HepG2 (cell line): Measurements from ENCODE around the gene AKAP7. TPM values are rescaled to one million over a fixed set of nuclear protein-coding genes. Genes with fewer than 3 reads are reported as not detected.

Experiments
- ATAC-seq: fragments of 200-7000 bp; cut with Tn5 transposase; 3 replicates; pipeline ENCODE4 v1.9.1; 2020; ENCODE audit warnings: mild to moderate bottlenecking, moderate library complexity
- BruUV-seq: library from RNA; stranded (reverse); fragments of 400-500 nt; replicated peaks from 2 replicates; lab custom pipeline; 2021; lab: Mats Ljungman, UMichigan
- CTCF ChIA-PET: fragments of 300-600 bp; formaldehyde crosslinking; extraction: SDS; loops from one replicate; lab custom pipeline; 2021; ENCODE audit warnings: low total read pairs, inconsistent platforms, low intra/inter-chr PET ratio; lab: Yijun Ruan, JAX
- POLR2A ChIA-PET: fragments of 350-600 bp; sonication (Branson Sonifier 250); formaldehyde crosslinking; loops from one replicate; lab custom pipeline; 2020; ENCODE audit warnings: antibody characterized with exemption, inconsistent platforms; lab: Yijun Ruan, JAX
- DNase-seq: peaks from one replicate; pipeline ENCODE4 v3.0.0-alpha.2; 2015; ENCODE audit warnings: low spot score
- FAIRE-seq: peaks from 3 replicates; lab custom pipeline; 2011; peaks lifted over from hg19 to GRCh38; lab: Jason Lieb, UNC
- H2AFZ ChIP-seq: one replicate; pipeline ENCODE4 v1.6.1; 2011; ENCODE audit warnings: low read length, inconsistent platforms
- H3K27ac ChIP-seq: fragments of 300-600 bp; 3 replicates; pipeline ENCODE4 v1.8.0; 2011; ENCODE audit warnings: mixed run types, mild to moderate bottlenecking, mixed read lengths, low read length, inconsistent platforms; ENCODE audit not compliant: insufficient read depth; ENCODE audit errors: extremely low read length
- H3K27me3 ChIP-seq, 2 experiments: fragments of 200-600 bp in 1 of 2; 2 replicates in 1 of 2; 3 replicates in 1 of 2; pipeline versions ENCODE4 v1.6.0 to v1.8.0; 2011; ENCODE audit warnings: low read length in 2 of 2, mild to moderate bottlenecking in 2 of 2, moderate library complexity in 2 of 2, inconsistent platforms in 1 of 2; ENCODE audit not compliant: insufficient read depth in 2 of 2, control insufficient read depth in 1 of 2
- H3K36me3 ChIP-seq, 2 experiments: fragments of 200-600 bp in 1 of 2; replicated peaks in 1 of 2; 2 replicates in 1 of 2; 3 replicates in 1 of 2; pipeline versions ENCODE4 v1.5.1 to v1.8.0; 2011; ENCODE audit warnings: low read length in 2 of 2, inconsistent platforms in 1 of 2; ENCODE audit not compliant: insufficient read depth in 2 of 2, control insufficient read depth in 1 of 2
- H3K4me1 ChIP-seq: 2 replicates; pipeline ENCODE4 v1.5.1; 2012; ENCODE audit warnings: low read length, inconsistent platforms; ENCODE audit not compliant: insufficient read depth
- H3K4me2 ChIP-seq: 2 replicates; pipeline ENCODE4 v1.6.0; 2011; ENCODE audit warnings: low read depth, low read length, inconsistent platforms
- H3K4me3 ChIP-seq, 3 experiments: fragments of 200-600 bp in 1 of 3; sonication (generic), shearing (Covaris generic) in 1 of 3; replicated peaks in 1 of 3; 2 replicates each; pipeline ENCODE4 v1.5.1; 2011 to 2016; ENCODE audit warnings: low read length in 3 of 3, inconsistent platforms in 2 of 3, low read depth in 2 of 3, mild to moderate bottlenecking in 2 of 3, control low read depth in 1 of 3, mixed read lengths in 1 of 3; ENCODE audit not compliant: insufficient read depth in 1 of 3
- H3K79me2 ChIP-seq: one replicate; pipeline ENCODE4 v1.6.1; 2011; ENCODE audit warnings: low read length, inconsistent platforms; ENCODE audit not compliant: insufficient read depth
- H3K9ac ChIP-seq: 2 replicates; pipeline ENCODE4 v1.6.0; 2011; ENCODE audit warnings: mild to moderate bottlenecking, low read depth, low read length, inconsistent platforms; ENCODE audit not compliant: insufficient read depth
- H3K9me3 ChIP-seq: 2 replicates; pipeline ENCODE4 v1.5.1; 2012; ENCODE audit warnings: mild to moderate bottlenecking, low read length
- H4K20me1 ChIP-seq: 2 replicates; pipeline ENCODE4 v1.6.0; 2011; ENCODE audit warnings: inconsistent platforms, mild to moderate bottlenecking, low read length, moderate library complexity; ENCODE audit not compliant: insufficient read depth
- CBX2 ChIP-seq, 2 experiments: fragments of 200-600 bp in 1 of 2; sonication (generic); formaldehyde crosslinking in 1 of 2; IDR thresholded peaks; 2 replicates each; pipeline versions ENCODE4 v1.7.0 to v1.8.1; 2018 to 2022; ENCODE audit warnings: low read depth in 2 of 2, low read length in 1 of 2, mild to moderate bottlenecking in 1 of 2, missing genetic modification reagents in 1 of 2
- FOXM1 ChIP-seq: sonication (generic); formaldehyde crosslinking; IDR thresholded peaks from 2 replicates; pipeline ENCODE4 v1.5.0; 2020; ENCODE audit warnings: missing genetic modification reagents
- SCMH1 ChIP-seq: sonication (generic); formaldehyde crosslinking; IDR thresholded peaks from 2 replicates; pipeline ENCODE4 v1.9.0; 2021; ENCODE audit warnings: missing genetic modification reagents, mild to moderate bottlenecking, borderline replicate concordance
- TRIM24 ChIP-seq: sonication (generic); formaldehyde crosslinking; IDR thresholded peaks from 2 replicates; pipeline ENCODE4 v1.8.0; 2022; ENCODE audit warnings: mild to moderate bottlenecking, missing genetic modification reagents
- ZNF12 ChIP-seq: sonication (generic); formaldehyde crosslinking; IDR thresholded peaks from 2 replicates; pipeline ENCODE4 v1.5.0; 2020; ENCODE audit warnings: missing genetic modification reagents
- ZNF670 ChIP-seq: sonication (generic); formaldehyde crosslinking; IDR thresholded peaks from 2 replicates; pipeline ENCODE4 v1.8.0; 2022; ENCODE audit warnings: mild to moderate bottlenecking, missing genetic modification reagents, borderline replicate concordance
- ZNF678 ChIP-seq: sonication (generic); formaldehyde crosslinking; IDR thresholded peaks from 2 replicates; pipeline ENCODE4 v1.4.0; 2020; ENCODE audit warnings: mild to moderate bottlenecking, missing genetic modification reagents
- WGBS: methylation state at CpG from one replicate; pipeline ENCODE4 v1.1.6; 2017; ENCODE audit warnings: low lambda C conversion rate; 5-methylcytosine and 5-hydroxymethylcytosine counted together
- in situ Hi-C: cut with HindIII; loops from 2 replicates; pipeline ENCODE4 v1.10.0; 2017; ENCODE audit warnings: low pct_unique_long_range_greater_than_20kb; ENCODE audit not compliant: extremely low pct_ligation_motif_present
- intact Hi-C: fragments of 100-400 bp; cut with micrococcal nuclease; formaldehyde crosslinking; loops from one replicate; pipeline ENCODE4 v1.10.0; 2022; ENCODE audit not compliant: unreplicated experiment
- polyA plus RNA-seq, 8 experiments: library from polyadenylated mRNA; depleted of rRNA in 3 of 8; stranded (reverse) in 7 of 8; unstranded in 1 of 8; fragments of >200 nt; fragmentation: Illumina TruSeq in 4 of 8; extraction: Trizol in 4 of 8; gene quantifications; 2 replicates each; pipeline versions ENCODE4 v1.2.1 to v1.2.3, GENCODE V29; 2011 to 2016; ENCODE audit warnings: low read depth in 4 of 8, missing spikeins in 1 of 8, mixed read lengths in 1 of 8; ENCODE audit not compliant: insufficient read depth in 1 of 8
- total RNA-seq, 5 experiments: library from RNA; depleted of rRNA; stranded (reverse); fragments of >200 nt; fragmentation: Illumina TruSeq; extraction: Trizol; gene quantifications; 2 replicates each; pipeline ENCODE4 v1.2.3, GENCODE V29; 2016; ENCODE audit warnings: low read depth in 1 of 5
- TF ChIP-seq, protein P1 (sequence below): sonication (generic); formaldehyde crosslinking; IDR thresholded peaks from 2 replicates; pipeline ENCODE4 v1.4.0; 2020; ENCODE audit warnings: missing genetic modification reagents, borderline replicate concordance
- TF ChIP-seq, protein P2 (sequence below): sonication (generic); formaldehyde crosslinking; IDR thresholded peaks from 2 replicates; pipeline ENCODE4 v1.4.0; 2020; ENCODE audit warnings: missing genetic modification reagents

Gene AKAP7
- total and polyA plus RNA-seq, 2 of the 13 experiments (the other 11 are each of a cell fraction or from before 2014, with no cell fraction given), result 3.6 to 11.7 TPM

DNA sequence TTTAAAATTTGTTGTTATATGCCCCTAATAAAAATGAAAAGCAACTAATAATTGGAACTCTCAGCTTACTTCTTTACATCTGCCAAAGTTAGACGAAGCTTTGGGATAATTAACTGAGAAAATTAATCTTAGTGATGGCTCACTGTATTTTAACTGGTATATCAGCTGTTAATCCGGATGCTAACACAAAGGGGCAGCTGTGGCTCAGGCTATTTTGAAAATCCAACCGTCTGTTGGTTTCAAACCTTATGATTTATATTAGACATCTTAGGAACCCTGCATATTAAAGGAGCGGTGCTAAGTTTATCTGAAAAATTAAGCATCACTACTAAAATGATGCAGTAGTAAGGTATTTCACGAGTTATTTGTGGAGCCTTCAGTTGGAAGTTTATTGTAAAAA is 96.6 kb downstream of the AKAP7 start:
- H2AFZ ChIP-seq, result no peak overlapping the region
- WGBS, result 90% methylated on average over 5 of the region's 5 CpGs
- no peak for TF ChIP-seq TRIM24 (CRISPR knock-in tag)
- no peak for TF ChIP-seq FOXM1 (CRISPR knock-in tag)
- TF ChIP-seq SCMH1 (CRISPR knock-in tag), result no peak
- no peak for TF ChIP-seq ZNF678
- TF ChIP-seq ZNF670 (CRISPR knock-in tag), result no peak
- TF ChIP-seq, protein P1, sequence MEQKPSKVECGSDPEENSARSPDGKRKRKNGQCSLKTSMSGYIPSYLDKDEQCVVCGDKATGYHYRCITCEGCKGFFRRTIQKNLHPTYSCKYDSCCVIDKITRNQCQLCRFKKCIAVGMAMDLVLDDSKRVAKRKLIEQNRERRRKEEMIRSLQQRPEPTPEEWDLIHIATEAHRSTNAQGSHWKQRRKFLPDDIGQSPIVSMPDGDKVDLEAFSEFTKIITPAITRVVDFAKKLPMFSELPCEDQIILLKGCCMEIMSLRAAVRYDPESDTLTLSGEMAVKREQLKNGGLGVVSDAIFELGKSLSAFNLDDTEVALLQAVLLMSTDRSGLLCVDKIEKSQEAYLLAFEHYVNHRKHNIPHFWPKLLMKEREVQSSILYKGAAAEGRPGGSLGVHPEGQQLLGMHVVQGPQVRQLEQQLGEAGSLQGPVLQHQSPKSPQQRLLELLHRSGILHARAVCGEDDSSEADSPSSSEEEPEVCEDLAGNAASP, result no peak
- TF ChIP-seq ZNF12 (CRISPR knock-in tag), result no peak
- no peak for TF ChIP-seq CBX2 (IDR thresholded peaks at IDR 0.05; ENCODE audit: low read depth, low read length)
- no peak for TF ChIP-seq CBX2 (CRISPR knock-in tag; IDR thresholded peaks at IDR 0.05; ENCODE audit: low read depth)
- TF ChIP-seq, protein P2, sequence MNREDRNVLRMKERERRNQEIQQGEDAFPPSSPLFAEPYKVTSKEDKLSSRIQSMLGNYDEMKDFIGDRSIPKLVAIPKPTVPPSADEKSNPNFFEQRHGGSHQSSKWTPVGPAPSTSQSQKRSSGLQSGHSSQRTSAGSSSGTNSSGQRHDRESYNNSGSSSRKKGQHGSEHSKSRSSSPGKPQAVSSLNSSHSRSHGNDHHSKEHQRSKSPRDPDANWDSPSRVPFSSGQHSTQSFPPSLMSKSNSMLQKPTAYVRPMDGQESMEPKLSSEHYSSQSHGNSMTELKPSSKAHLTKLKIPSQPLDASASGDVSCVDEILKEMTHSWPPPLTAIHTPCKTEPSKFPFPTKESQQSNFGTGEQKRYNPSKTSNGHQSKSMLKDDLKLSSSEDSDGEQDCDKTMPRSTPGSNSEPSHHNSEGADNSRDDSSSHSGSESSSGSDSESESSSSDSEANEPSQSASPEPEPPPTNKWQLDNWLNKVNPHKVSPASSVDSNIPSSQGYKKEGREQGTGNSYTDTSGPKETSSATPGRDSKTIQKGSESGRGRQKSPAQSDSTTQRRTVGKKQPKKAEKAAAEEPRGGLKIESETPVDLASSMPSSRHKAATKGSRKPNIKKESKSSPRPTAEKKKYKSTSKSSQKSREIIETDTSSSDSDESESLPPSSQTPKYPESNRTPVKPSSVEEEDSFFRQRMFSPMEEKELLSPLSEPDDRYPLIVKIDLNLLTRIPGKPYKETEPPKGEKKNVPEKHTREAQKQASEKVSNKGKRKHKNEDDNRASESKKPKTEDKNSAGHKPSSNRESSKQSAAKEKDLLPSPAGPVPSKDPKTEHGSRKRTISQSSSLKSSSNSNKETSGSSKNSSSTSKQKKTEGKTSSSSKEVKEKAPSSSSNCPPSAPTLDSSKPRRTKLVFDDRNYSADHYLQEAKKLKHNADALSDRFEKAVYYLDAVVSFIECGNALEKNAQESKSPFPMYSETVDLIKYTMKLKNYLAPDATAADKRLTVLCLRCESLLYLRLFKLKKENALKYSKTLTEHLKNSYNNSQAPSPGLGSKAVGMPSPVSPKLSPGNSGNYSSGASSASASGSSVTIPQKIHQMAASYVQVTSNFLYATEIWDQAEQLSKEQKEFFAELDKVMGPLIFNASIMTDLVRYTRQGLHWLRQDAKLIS (CRISPR knock-in tag), result no peak
- TF ChIP-seq, all 625 proteins: peak for 0
- no peak for DNase-seq
- no peaks in the 10 kb centered on the region for H3K27me3 ChIP-seq
- POLR2A ChIA-PET, result no interaction called here
- no peak for FAIRE-seq
- no peaks in the 10 kb centered on the region for H3K36me3 ChIP-seq
- H3K4me1 ChIP-seq, result no peaks in the 10 kb centered on the region
- no peak overlapping the region for H3K4me3 ChIP-seq
- H3K4me2 ChIP-seq, result no peak overlapping the region
- no peaks in the 10 kb centered on the region for H3K9me3 ChIP-seq
- in situ Hi-C loops (no loop called here), intact Hi-C loops (no loop called here)
- ATAC-seq, result no peak
- no peaks in the 10 kb centered on the region for H4K20me1 ChIP-seq
- CTCF ChIA-PET, result no interaction called here
- H3K9ac ChIP-seq, result no peak overlapping the region
- no TSS peak for BruUV-seq
- no peaks in the 10 kb centered on the region for H3K79me2 ChIP-seq
- H3K27ac ChIP-seq, result no peak overlapping the region
